ENCODE data around the gene DCC. TPM values are rescaled to one million over a fixed set of nuclear protein-coding genes. Genes with fewer than 3 reads are reported as not detected.

DCC gene
- total and polyA plus RNA-seq, 5 donors from 2014 or later: not detected

DNA sequence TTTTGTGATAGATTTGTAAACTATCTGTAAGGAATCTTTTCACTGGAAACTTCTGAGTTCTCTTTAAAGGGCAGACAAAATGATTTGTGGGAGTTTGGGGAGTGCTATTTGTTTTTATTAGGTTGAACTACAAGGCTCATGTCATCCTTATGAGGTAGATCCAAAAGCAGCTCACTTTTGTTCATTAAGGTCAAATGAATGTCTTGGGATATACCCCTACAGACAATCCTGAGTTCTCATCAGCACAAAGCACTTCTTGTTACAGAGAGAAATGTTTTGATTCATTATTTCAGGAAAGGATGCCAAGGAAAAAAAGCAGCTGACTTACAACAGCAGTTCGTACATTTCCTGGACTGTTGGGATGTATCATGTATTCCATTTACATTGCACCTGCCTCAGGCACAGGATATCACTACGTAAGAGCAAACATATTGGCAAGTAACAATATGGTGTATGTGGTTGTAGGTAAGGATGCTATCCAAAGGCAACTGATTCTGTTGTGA, 68.9 kb downstream of the DCC start:
- Mint-ChIP-seq H3K36me3 (no peaks in the 10 kb centered on the region), H3K9me3 (peaks cover 0 to 1% (median 0%) of the 10 kb centered on the region in 7 donors), H3K27ac (no peak overlapping the region), H3K4me3 (no peak overlapping the region), H3K27me3 (no peaks in the 10 kb centered on the region), H3K4me1 (no peaks in the 10 kb centered on the region)
- H3K27me3 ChIP-seq (ENCODE audit: control insufficient read depth, insufficient read depth, low read length): no peaks in the 10 kb centered on the region
- H3K36me3 ChIP-seq (ENCODE audit: control insufficient read depth, insufficient read depth, low read length): no peaks in the 10 kb centered on the region
- no peaks in the 10 kb centered on the region for H3K4me1 ChIP-seq (ENCODE audit: control insufficient read depth, insufficient read depth, low read length, poor library complexity, severe bottlenecking)
- no peak for DNase-seq
- no peak overlapping the region for H3K4me3 ChIP-seq (ENCODE audit: low read depth, low read length)
- H3K27ac ChIP-seq (ENCODE audit: insufficient read depth, low read length, poor library complexity, severe bottlenecking): no peak overlapping the region
- H3K9me3 ChIP-seq (ENCODE audit: control insufficient read depth in 2 of 2, low read length in 2 of 2): no peaks in the 10 kb centered on the region
- no peak for ATAC-seq (ENCODE audit: low read depth in 2 of 2)

DNA sequence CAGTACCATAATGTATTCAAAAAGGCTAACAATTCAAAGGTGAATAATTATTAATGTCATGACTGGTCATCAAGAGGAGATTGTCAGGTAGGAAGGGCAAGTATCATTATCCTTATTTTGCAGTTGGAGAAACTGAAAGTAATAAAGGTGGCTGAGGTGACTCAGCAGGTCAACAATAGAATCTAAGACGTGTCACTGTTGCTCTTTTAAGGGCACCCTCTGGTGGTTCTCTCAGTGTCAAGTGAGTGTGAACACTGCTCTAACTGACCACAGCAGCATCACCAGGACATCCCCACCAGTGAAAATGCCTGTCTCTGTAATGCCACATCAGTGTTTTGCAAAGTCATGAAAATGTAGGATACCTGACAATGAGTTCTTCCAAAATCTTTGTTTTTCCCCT, 69.7 kb downstream of the DCC start:
- ATAC-seq (ENCODE audit: low read depth in 2 of 2): no peak
- H3K4me1 ChIP-seq (ENCODE audit: control insufficient read depth, insufficient read depth, low read length, poor library complexity, severe bottlenecking): no peaks in the 10 kb centered on the region
- no peaks in the 10 kb centered on the region for H3K27me3 ChIP-seq (ENCODE audit: control insufficient read depth, insufficient read depth, low read length)
- Mint-ChIP-seq H3K27me3 (no peaks in the 10 kb centered on the region), H3K27ac (no peak overlapping the region), H3K36me3 (no peaks in the 10 kb centered on the region), H3K4me1 (no peaks in the 10 kb centered on the region), H3K4me3 (no peak overlapping the region), H3K9me3 (no peaks in the 10 kb centered on the region)
- peak in 1 of 3 donors; percentile 0 for DNase-seq
- H3K27ac ChIP-seq (ENCODE audit: insufficient read depth, low read length, poor library complexity, severe bottlenecking): no peak overlapping the region
- H3K4me3 ChIP-seq (ENCODE audit: low read depth, low read length): no peak overlapping the region
- H3K9me3 ChIP-seq (ENCODE audit: control insufficient read depth in 2 of 2, low read length in 2 of 2): no peaks in the 10 kb centered on the region
- no peaks in the 10 kb centered on the region for H3K36me3 ChIP-seq (ENCODE audit: control insufficient read depth, insufficient read depth, low read length)

DNA sequence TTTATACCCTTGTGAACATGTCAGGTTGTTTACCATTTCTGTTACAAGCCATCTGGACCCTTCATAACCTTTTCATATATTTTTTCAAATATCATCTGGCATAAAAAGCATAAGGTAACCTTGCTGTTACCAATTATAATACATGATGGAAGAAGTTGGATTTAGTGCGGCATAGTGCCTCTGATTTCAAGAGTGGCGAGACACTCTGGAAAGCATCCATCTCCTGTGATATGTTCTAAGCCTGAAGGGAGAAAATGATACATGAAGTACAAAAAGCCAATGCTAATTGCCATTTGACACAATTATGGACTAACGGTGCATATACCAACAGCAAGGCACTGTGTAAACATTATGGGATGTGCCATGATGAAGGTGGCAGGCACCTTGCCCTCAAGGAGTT, 75.1 kb downstream of the DCC start:
- Mint-ChIP-seq H3K4me1 (no peaks in the 10 kb centered on the region), H3K4me3 (no peak overlapping the region), H3K27ac (no peak overlapping the region), H3K9me3 (peaks cover 0 to 3% (median 0%) of the 10 kb centered on the region in 7 donors), H3K36me3 (no peaks in the 10 kb centered on the region), H3K27me3 (no peaks in the 10 kb centered on the region)
- Histone ChIP-seq H3K4me3 (ENCODE audit: low read depth, low read length) (no peak overlapping the region), H3K27ac (ENCODE audit: insufficient read depth, low read length, poor library complexity, severe bottlenecking) (no peak overlapping the region), H3K36me3 (ENCODE audit: control insufficient read depth, insufficient read depth, low read length) (no peaks in the 10 kb centered on the region), H3K27me3 (ENCODE audit: control insufficient read depth, insufficient read depth, low read length) (no peaks in the 10 kb centered on the region), H3K4me1 (ENCODE audit: control insufficient read depth, insufficient read depth, low read length, poor library complexity, severe bottlenecking) (no peaks in the 10 kb centered on the region), H3K9me3 (ENCODE audit: control insufficient read depth in 2 of 2, low read length in 2 of 2) (peaks cover 0 to 4% of the 10 kb centered on the region in 2 experiments)
- no peak for ATAC-seq (ENCODE audit: low read depth in 2 of 2)
- DNase-seq: no peak

DNA sequence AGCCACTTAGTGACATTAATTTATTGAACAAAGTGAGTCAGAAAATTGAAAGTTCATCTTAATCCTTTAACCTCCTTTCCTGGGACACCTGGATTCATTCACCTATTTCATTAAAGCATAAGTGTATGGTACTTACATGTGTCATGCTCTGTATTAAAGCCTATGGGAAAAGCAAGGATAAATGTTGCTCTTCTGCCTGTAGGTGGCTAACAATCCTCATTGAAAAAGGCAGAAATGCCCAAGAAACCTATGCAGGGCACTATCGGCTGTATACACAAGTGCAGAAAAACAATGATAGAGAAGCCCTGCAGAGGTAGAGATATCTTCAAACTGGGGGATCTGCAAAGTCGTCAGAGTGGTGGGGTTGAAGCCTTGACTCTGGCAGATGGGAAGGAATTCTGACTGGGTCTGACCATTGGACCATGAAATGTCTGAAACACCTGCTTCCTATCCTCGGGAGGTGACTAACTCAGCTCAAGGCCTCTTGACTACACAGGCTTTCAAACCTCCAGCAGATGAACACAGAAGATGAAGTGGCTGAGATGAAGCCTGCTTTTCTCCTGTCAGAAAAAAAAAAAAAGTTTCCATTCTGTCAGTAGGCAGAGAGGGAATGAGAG, 83.1 kb downstream of the DCC start:
- H3K27ac ChIP-seq (ENCODE audit: insufficient read depth, low read length, poor library complexity, severe bottlenecking): no peak overlapping the region
- H3K9me3 ChIP-seq (ENCODE audit: control insufficient read depth in 2 of 2, low read length in 2 of 2): peaks cover 0 to 4% of the 10 kb centered on the region in 2 experiments
- H3K27me3 ChIP-seq (ENCODE audit: control insufficient read depth, insufficient read depth, low read length): no peaks in the 10 kb centered on the region
- H3K36me3 ChIP-seq (ENCODE audit: control insufficient read depth, insufficient read depth, low read length): no peaks in the 10 kb centered on the region
- Mint-ChIP-seq H3K4me1 (no peaks in the 10 kb centered on the region), H3K9me3 (peaks cover 0 to 5% (median 4%) of the 10 kb centered on the region in 7 donors), H3K4me3 (no peak overlapping the region), H3K27ac (peak overlapping the region in 1 of 3 donors; percentile 21), H3K36me3 (no peaks in the 10 kb centered on the region), H3K27me3 (no peaks in the 10 kb centered on the region)
- H3K4me1 ChIP-seq (ENCODE audit: control insufficient read depth, insufficient read depth, low read length, poor library complexity, severe bottlenecking): no peaks in the 10 kb centered on the region
- H3K4me3 ChIP-seq (ENCODE audit: low read depth, low read length): no peak overlapping the region
- ATAC-seq (ENCODE audit: low read depth in 2 of 2) (no peak), DNase-seq (no peak)

DNA sequence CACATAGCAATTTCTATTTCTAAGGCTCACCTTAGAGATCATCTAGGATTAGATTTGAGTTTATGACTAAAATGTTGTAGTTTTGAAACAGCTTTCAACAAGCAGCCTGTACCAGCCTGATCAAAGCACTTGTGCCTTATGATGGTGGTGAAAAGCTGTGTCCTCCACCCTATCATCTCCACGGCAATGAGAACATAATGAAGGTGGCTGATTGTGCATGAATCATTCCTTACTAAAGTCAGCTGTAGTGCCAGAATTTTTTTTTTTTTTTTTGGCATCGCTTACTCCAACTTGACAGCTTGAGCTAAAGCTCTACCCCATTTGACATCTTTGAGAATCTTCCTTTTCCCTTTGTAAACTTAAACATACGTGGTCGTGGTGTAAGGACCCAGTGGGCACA, 86.0 kb downstream of the DCC start:
- Mint-ChIP-seq H3K9me3 (peaks cover 0 to 9% (median 3%) of the 10 kb centered on the region in 7 donors), H3K27me3 (no peaks in the 10 kb centered on the region), H3K27ac (no peak overlapping the region), H3K4me1 (no peaks in the 10 kb centered on the region), H3K36me3 (no peaks in the 10 kb centered on the region), H3K4me3 (no peak overlapping the region)
- Histone ChIP-seq H3K27me3 (ENCODE audit: control insufficient read depth, insufficient read depth, low read length) (no peaks in the 10 kb centered on the region), H3K27ac (ENCODE audit: insufficient read depth, low read length, poor library complexity, severe bottlenecking) (no peak overlapping the region), H3K36me3 (ENCODE audit: control insufficient read depth, insufficient read depth, low read length) (no peaks in the 10 kb centered on the region), H3K9me3 (ENCODE audit: control insufficient read depth in 2 of 2, low read length in 2 of 2) (no peaks in the 10 kb centered on the region), H3K4me3 (ENCODE audit: low read depth, low read length) (no peak overlapping the region), H3K4me1 (ENCODE audit: control insufficient read depth, insufficient read depth, low read length, poor library complexity, severe bottlenecking) (no peaks in the 10 kb centered on the region)
- no peak for ATAC-seq (ENCODE audit: low read depth in 2 of 2)
- DNase-seq: no peak

DNA sequence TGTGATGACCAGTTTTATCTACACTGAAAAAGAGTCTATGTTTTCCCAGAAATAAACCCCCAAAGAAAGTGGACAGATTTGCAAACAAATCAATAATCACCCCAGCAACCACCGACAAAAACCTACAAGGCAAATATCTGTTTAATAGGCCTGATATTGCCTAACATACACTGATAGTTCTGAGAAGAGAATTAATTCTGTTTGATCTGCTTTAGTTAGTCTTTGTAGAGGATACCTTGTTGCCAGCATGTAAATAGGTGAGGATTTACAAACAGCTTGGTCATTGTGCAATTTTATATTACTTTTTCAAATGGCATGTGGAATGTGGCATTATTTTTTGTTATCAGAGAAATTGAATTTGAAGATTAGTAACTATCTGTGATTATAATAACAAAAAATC, 86.5 kb downstream of the DCC start:
- H3K4me1 ChIP-seq (ENCODE audit: control insufficient read depth, insufficient read depth, low read length, poor library complexity, severe bottlenecking): no peaks in the 10 kb centered on the region
- no peaks in the 10 kb centered on the region for H3K36me3 ChIP-seq (ENCODE audit: control insufficient read depth, insufficient read depth, low read length)
- ATAC-seq (ENCODE audit: low read depth in 2 of 2) (no peak), DNase-seq (no peak)
- H3K4me3 ChIP-seq (ENCODE audit: low read depth, low read length): no peak overlapping the region
- Mint-ChIP-seq H3K27ac (no peak overlapping the region), H3K36me3 (no peaks in the 10 kb centered on the region), H3K27me3 (no peaks in the 10 kb centered on the region), H3K4me1 (no peaks in the 10 kb centered on the region), H3K9me3 (peaks cover 0 to 9% (median 3%) of the 10 kb centered on the region in 7 donors), H3K4me3 (no peak overlapping the region)
- no peaks in the 10 kb centered on the region for H3K27me3 ChIP-seq (ENCODE audit: control insufficient read depth, insufficient read depth, low read length)
- no peaks in the 10 kb centered on the region for H3K9me3 ChIP-seq (ENCODE audit: control insufficient read depth in 2 of 2, low read length in 2 of 2)
- H3K27ac ChIP-seq (ENCODE audit: insufficient read depth, low read length, poor library complexity, severe bottlenecking): no peak overlapping the region

DNA sequence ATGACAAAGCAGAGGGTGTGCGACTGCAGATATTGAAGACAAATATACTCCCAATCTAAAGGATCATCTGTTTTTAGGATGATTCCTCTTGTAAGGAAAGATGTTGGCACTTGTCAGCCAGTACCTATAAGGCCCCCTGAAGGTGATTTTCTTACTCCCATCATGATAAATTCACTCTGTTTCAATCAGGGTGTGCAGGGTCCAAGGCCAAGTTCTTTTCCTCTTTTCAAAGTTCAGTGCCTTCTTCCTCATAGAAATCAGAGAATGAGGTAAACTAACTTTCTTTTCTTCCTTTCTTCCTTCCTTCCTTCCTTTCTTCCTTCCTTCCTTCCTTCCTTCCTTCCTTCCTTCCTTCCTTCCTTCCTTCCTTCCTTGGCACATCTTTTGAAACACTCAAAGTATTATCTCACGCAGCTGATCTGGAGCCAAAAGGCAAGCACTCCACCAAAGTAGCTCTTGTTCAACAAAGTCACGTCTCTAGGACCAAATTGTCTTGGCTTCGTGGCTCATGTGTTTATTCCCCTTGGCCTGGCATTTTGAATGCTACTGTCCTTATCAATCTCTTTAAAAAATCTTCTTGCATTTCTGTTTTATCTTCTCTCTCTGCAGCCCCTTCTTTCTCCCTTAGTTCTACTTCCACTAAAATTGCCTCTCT, 87.7 kb downstream of the DCC start:
- ATAC-seq (ENCODE audit: low read depth in 2 of 2): no peak

DNA sequence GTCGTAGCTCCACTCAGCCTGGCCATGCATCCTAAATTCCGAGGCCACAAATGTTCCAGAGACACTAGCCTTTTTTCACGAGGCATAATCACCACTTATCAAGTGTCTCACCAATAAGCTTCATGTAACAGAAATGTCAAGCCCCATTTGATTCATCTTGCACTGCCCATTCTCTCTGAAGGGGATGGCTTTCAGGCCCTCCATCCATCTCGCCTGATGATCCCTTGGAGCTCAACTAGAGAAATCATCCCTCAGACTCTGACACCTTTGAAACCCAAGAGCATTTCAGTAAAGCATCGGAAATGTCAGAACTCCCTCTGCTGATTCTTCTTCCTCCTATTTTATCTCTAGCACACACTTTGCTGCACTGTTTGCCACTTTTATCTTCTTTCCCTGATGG, 91.7 kb downstream of the DCC start:
- H3K36me3 ChIP-seq (ENCODE audit: control insufficient read depth, insufficient read depth, low read length): no peaks in the 10 kb centered on the region
- Mint-ChIP-seq H3K27ac (no peak overlapping the region), H3K27me3 (no peaks in the 10 kb centered on the region), H3K4me1 (no peaks in the 10 kb centered on the region), H3K36me3 (no peaks in the 10 kb centered on the region), H3K9me3 (peaks cover 0 to 10% (median 3%) of the 10 kb centered on the region in 7 donors), H3K4me3 (no peak overlapping the region)
- H3K4me3 ChIP-seq (ENCODE audit: low read depth, low read length): no peak overlapping the region
- no peaks in the 10 kb centered on the region for H3K27me3 ChIP-seq (ENCODE audit: control insufficient read depth, insufficient read depth, low read length)
- no peaks in the 10 kb centered on the region for H3K4me1 ChIP-seq (ENCODE audit: control insufficient read depth, insufficient read depth, low read length, poor library complexity, severe bottlenecking)
- no peak overlapping the region for H3K27ac ChIP-seq (ENCODE audit: insufficient read depth, low read length, poor library complexity, severe bottlenecking)
- no peaks in the 10 kb centered on the region for H3K9me3 ChIP-seq (ENCODE audit: control insufficient read depth in 2 of 2, low read length in 2 of 2)
- ATAC-seq (ENCODE audit: low read depth in 2 of 2) (no peak), DNase-seq (no peak)

More for the DNA sequence above, 87.7 kb downstream of the DCC start:
- no peaks in the 10 kb centered on the region for H3K27me3 Mint-ChIP-seq
- H3K9me3 Mint-ChIP-seq: peaks cover 0 to 9% (median 1%) of the 10 kb centered on the region in 7 donors
- Histone ChIP-seq H3K4me1 (ENCODE audit: control insufficient read depth, insufficient read depth, low read length, poor library complexity, severe bottlenecking) (no peaks in the 10 kb centered on the region), H3K27ac (ENCODE audit: insufficient read depth, low read length, poor library complexity, severe bottlenecking) (no peak overlapping the region), H3K36me3 (ENCODE audit: control insufficient read depth, insufficient read depth, low read length) (no peaks in the 10 kb centered on the region), H3K4me3 (ENCODE audit: low read depth, low read length) (no peak overlapping the region), H3K9me3 (ENCODE audit: control insufficient read depth in 2 of 2, low read length in 2 of 2) (no peaks in the 10 kb centered on the region), H3K27me3 (ENCODE audit: control insufficient read depth, insufficient read depth, low read length) (no peaks in the 10 kb centered on the region)
- H3K27ac Mint-ChIP-seq: peak overlapping the region in 1 of 3 donors; percentile 72
- H3K4me3 Mint-ChIP-seq: no peak overlapping the region
- no peaks in the 10 kb centered on the region for H3K4me1 Mint-ChIP-seq
- H3K36me3 Mint-ChIP-seq: no peaks in the 10 kb centered on the region
- no peak for DNase-seq
